ENCODE results near the gene CDC123.
"Not testable (repeated sequence)": the region's sequence is repeated elsewhere in the genome, so short reads cannot be mapped to it uniquely, and the experiment has no call there.

CDC123 gene

GRCh38 chr10:12237265-12238220 is 41.6 kb downstream of the CDC123 start:
- no peak for DNase-seq

GRCh38 chr10:12238821-12239220 is 42.8 kb downstream of the CDC123 start:
- no peak for DNase-seq

GRCh38 chr10:12241810-12242529 is 46.0 kb downstream of the CDC123 start:
- no peak for DNase-seq

- no peak for DNase-seq
Measured at GRCh38 chr10:12243864-12244620, 48.1 kb downstream of the CDC123 start.

GRCh38 chr10:12250181-12250580 is 54.2 kb downstream of the CDC123 start:
- no peak for DNase-seq

- not testable (repeated sequence) for DNase-seq
Measured at GRCh38 chr10:12250702-12251101, 54.7 kb downstream of the CDC123 start.

- DNase-seq: no peak
Measured at GRCh38 chr10:12251581-12251980, 55.6 kb downstream of the CDC123 start.

- no peak for DNase-seq
Measured at GRCh38 chr10:12252882-12253546, 57.0 kb downstream of the CDC123 start.

- DNase-seq: no peak
Measured at GRCh38 chr10:12255048-12255447, 59.1 kb downstream of the CDC123 start.

GRCh38 chr10:12259988-12260387 is 64.0 kb downstream of the CDC123 start:
- no peak for DNase-seq

GRCh38 chr10:12262278-12262981 is 66.4 kb downstream of the CDC123 start:
- DNase-seq: no peak

GRCh38 chr10:12264204-12264940 is 68.4 kb downstream of the CDC123 start:
- DNase-seq: no peak

GRCh38 chr10:12269056-12269455 is 73.1 kb downstream of the CDC123 start:
- no peak for DNase-seq

GRCh38 chr10:12271210-12271540 is 75.2 kb downstream of the CDC123 start:
- no peak for DNase-seq

- not testable (repeated sequence) for DNase-seq
Measured at GRCh38 chr10:12277862-12278261, 81.9 kb downstream of the CDC123 start.

GRCh38 chr10:12279281-12279680 is 83.3 kb downstream of the CDC123 start:
- DNase-seq: no peak

- no peak for DNase-seq
Measured at GRCh38 chr10:12287772-12288171, 91.8 kb downstream of the CDC123 start.

- not testable (repeated sequence) for DNase-seq
Measured at GRCh38 chr10:12297784-12298183, 101.8 kb downstream of the CDC123 start.

- no peak for DNase-seq
Measured at GRCh38 chr10:12299222-12299965, 103.4 kb downstream of the CDC123 start.
